Measurements from ENCODE around the gene JAKMIP1. TPM values are rescaled to one million over a fixed set of nuclear protein-coding genes. Genes with fewer than 3 reads are reported as not detected.

JAKMIP1 gene
- total RNA-seq, 1 donor, result 1.4 TPM

DNA sequence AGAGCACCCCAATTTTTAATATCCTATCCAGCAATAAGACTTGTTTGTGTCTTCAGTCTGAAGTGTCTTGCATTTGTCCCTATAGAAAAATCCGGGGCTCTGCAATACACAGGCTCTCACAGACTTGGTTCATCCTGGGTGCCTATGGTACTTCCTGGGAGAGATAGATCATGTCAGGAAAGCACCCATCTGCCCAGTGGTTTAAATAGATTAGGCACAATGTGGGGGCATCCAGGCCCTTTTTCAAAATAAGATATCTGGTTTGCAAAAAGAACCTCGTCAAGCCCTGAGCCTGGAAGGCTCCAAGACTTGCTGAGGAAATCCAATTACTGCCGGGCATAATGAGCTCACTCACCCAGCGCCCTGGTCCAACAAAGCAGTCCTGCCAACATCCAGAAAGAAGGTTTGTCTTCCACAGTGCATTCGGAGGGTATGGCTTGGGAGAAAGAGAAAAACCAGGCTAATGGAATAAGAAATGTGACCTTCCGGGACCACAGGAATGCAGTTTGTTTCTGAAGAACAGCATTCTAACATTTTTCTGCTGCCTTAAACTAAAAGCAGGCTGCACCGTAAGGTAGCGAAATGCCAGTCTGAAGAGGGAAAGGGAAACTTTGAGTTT, 11.6 kb downstream of the JAKMIP1 start:
- H3K9me3 ChIP-seq (ENCODE audit: low read depth, low read length), result no peaks in the 10 kb centered on the region
- no peaks in the 10 kb centered on the region for H3K27me3 ChIP-seq (ENCODE audit: insufficient read depth, low read length)
- H3K4me3 ChIP-seq (ENCODE audit: low read length), result no peak overlapping the region
- peaks cover 4% of the 10 kb centered on the region for H3K4me1 ChIP-seq (ENCODE audit: insufficient read depth, low read length)

DNA sequence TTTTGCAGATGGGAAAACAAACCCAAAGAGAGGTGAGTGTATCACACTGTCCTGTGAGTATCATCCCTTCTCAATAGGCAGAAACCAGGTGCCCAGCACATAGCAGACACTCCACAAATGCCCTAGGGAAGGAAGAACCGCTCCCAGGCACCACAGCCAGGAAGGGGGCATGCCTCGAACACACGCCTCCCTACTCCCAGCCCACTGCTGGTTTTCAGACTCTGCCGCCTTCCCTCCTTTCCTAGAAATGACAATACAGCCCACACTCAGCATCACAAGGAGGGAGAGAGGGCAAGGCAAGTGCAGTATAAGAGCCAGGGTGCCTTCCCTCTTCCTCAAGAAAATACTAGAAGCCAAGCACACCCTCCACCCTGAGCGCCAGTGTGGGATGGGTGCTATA, 16.2 kb downstream of the JAKMIP1 start:
- no peak overlapping the region for H3K4me3 ChIP-seq (ENCODE audit: low read length)
- H3K9me3 ChIP-seq (ENCODE audit: low read depth, low read length), result no peaks in the 10 kb centered on the region
- no peaks in the 10 kb centered on the region for H3K27me3 ChIP-seq (ENCODE audit: insufficient read depth, low read length)
- H3K4me1 ChIP-seq (ENCODE audit: insufficient read depth, low read length), result peaks cover 38% of the 10 kb centered on the region

DNA sequence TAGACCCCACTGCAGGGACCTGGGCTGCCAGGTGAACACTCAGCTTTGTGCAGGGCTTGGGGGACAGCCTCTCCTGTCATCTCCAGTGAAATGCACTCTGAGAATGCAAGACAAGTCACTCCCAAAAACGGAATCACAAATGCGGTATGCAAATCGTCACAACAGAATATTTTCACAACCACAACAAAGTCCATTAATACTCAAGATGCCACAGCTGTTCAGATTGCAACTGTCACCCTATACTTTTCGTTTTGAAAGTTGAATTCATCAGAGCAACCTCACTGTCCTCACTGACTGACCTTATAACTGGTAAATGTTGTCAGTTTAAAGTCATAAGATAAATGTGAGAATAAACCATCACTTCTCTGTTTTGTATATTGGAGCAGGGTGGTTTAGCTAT, 16.6 kb downstream of the JAKMIP1 start:
- Histone ChIP-seq H3K4me3 (ENCODE audit: low read length) (no peak overlapping the region), H3K27me3 (ENCODE audit: insufficient read depth, low read length) (no peaks in the 10 kb centered on the region), H3K4me1 (ENCODE audit: insufficient read depth, low read length) (peaks cover 41% of the 10 kb centered on the region), H3K9me3 (ENCODE audit: low read depth, low read length) (no peaks in the 10 kb centered on the region)

DNA sequence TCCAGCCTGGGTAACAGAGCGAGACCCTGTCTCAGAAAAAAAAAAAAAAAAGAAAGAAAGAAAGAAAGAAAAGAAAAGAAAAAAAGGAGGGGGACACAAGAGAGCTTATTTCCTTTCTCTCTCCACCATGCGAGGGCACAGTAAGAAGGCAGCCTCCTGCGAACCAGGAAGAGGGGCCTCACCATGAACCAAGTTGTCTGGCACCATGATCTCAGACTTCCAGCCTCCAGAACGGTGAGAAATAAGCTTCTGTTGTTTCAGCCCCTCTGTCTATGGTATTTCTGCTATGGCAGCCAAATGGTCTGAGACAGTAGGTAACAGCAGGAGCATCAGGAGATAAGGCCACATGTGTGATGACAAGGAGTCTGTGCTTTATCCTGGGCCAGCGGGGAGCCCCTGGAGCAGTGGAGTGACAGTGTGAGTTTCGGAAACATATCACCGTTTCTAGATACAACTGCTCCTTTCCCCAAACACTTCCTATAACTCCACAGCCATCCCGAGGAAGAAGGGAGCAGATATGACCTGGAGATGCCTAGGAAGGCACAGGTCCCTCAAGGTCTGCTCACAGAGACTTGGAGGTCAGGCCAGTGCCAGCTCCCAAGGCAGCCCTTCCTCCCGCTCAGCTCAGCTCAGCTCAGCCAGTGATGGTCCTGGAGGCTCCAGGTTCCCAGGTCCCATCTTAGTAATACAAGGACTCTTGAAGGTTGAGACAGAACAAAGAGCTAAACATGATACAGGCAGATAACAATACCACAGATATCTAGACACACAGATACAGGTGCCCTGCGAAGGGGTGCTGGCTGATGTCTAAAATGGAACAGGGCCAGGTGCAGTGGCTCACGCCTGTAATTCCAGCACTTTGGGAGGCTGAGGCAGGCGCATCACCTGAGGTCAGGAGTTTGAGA, 17.7 kb downstream of the JAKMIP1 start:
- no peaks in the 10 kb centered on the region for H3K27me3 ChIP-seq (ENCODE audit: insufficient read depth, low read length)
- H3K9me3 ChIP-seq (ENCODE audit: low read depth, low read length), result no peaks in the 10 kb centered on the region
- H3K4me1 ChIP-seq (ENCODE audit: insufficient read depth, low read length), result peaks cover 52% of the 10 kb centered on the region
- no peak overlapping the region for H3K4me3 ChIP-seq (ENCODE audit: low read length)

DNA sequence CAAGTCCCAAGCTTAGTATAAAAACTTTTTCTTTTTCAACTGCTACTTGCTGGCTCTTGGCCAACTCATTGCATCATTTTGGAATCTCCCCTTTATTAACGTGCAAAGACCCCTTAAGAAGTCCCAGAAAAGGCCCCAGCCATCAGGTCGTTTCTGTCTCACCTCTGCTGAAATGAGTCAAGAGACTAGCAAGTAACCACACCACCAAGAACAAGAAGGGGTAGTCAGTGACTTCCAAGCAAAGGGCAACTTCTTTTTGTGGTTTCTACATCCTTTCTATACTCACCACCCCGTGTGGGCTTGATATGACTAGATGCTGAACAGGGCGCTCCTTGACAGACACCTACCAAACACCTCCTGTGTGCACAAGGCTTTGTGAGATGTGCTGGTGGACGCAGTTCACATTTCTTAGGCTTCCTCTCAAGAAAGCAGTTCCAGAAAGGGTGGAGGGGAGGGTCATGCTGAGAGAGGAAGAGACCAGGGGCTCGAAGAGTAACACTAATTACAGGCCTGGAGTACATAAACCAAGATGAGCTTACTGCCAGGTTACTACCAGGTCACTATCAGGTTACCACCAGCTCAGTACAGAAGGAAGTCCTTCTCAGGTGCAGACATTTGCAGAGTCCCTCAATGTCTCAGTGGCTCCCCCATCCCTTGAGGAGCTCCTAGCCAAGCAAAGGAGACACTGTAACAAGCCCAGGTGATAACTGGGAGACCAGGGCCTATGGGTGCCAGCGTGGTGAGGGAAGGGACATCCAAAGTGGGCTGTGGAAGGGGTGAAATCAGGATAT, 19.3 kb downstream of the JAKMIP1 start:
- H3K4me3 ChIP-seq (ENCODE audit: low read length), result no peak overlapping the region
- no peaks in the 10 kb centered on the region for H3K27me3 ChIP-seq (ENCODE audit: insufficient read depth, low read length)
- peaks cover 57% of the 10 kb centered on the region for H3K4me1 ChIP-seq (ENCODE audit: insufficient read depth, low read length)
- no peaks in the 10 kb centered on the region for H3K9me3 ChIP-seq (ENCODE audit: low read depth, low read length)

DNA sequence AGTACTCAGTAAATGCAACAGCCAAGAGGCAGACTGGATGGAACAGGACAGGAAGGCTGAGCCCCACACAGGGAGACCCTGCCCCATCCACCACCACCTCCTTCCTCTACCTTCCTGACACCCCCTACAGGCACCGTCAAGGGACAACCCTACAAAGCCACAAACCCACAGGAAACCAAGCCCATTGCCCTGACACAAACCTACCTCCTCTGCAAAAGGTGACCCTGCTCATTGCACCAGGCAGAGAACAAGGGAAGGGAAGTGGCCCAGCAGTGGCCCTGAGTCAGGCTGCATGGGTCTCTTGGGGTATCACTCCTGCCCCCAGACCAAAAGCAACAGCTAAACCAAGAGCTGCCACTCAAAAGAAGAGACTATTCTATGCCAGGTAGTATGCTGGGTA, 21.0 kb downstream of the JAKMIP1 start:
- Histone ChIP-seq H3K9me3 (ENCODE audit: low read depth, low read length) (no peaks in the 10 kb centered on the region), H3K4me3 (ENCODE audit: low read length) (no peak overlapping the region), H3K27me3 (ENCODE audit: insufficient read depth, low read length) (no peaks in the 10 kb centered on the region), H3K4me1 (ENCODE audit: insufficient read depth, low read length) (peaks cover 57% of the 10 kb centered on the region)

DNA sequence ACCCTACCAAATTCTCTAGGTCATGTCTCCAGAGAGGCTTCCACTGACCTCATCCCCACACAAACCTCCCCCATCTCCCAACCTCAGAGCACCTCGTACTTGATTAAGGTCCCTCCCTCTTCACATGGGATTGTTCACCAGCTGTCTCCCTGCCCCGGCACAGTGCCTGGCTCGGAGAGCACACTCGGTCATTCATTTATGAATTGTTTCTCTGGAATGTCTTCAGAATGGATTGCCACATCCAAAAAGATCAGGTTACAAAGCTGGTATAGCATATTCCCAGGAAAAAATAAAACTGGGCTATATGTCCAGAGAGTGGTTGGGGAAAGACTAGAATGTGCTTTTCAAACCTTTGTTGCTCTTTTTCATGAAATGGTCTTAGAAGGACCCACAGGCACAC, 21.6 kb downstream of the JAKMIP1 start:
- Histone ChIP-seq H3K4me3 (ENCODE audit: low read length) (no peak overlapping the region), H3K9me3 (ENCODE audit: low read depth, low read length) (no peaks in the 10 kb centered on the region), H3K27me3 (ENCODE audit: insufficient read depth, low read length) (no peaks in the 10 kb centered on the region), H3K4me1 (ENCODE audit: insufficient read depth, low read length) (peaks cover 54% of the 10 kb centered on the region)

DNA sequence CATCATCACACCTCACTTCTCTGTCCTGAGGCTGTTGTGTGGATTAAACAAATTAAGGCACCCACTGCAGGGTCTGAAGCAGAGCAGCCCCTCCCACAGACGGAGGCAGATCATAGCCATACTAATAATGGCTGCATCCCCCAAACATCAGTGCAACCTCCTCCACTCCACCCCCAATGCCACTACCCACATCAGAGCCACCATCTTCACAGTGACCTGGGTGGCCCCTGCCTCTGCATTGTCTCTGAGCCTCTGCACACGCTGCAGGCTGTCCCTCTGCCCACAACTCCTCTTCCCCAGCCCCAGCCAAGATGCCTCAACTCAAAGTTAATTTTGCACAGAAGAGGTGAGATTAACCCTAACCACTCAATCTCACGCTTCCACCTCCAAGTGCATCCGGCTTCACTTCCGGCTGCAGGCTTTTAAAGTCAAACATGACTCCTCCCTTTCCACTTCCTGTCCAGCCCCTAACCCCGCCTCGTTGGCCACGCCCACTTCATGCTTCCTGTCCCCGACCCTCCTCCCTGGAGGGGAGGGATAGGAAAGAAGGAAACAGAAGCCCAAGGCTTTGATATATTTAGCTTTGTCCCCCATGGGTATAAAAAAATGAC, 22.7 kb downstream of the JAKMIP1 start:
- Histone ChIP-seq H3K4me1 (ENCODE audit: insufficient read depth, low read length) (peaks cover 54% of the 10 kb centered on the region), H3K9me3 (ENCODE audit: low read depth, low read length) (no peaks in the 10 kb centered on the region), H3K27me3 (ENCODE audit: insufficient read depth, low read length) (no peaks in the 10 kb centered on the region), H3K4me3 (ENCODE audit: low read length) (no peak overlapping the region)

DNA sequence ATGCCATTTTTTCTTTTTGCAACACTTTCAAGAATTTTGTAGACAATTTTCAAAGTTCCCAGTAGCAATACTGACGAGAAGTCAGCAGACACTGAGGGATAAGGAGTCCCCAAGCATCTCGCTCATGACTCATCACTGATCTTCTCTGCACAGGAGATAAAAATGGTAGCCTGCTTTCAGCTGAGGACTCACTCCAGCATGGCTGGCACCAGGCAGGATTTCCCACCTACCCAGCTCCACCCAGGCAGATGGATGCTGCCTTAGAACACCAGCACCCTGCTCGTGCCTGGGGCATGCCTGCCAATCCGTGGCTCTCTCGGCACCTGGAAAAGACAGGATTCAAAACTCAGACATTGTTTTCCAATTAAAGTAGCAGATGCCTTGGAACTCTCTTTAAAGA, 24.9 kb downstream of the JAKMIP1 start:
- H3K4me1 ChIP-seq (ENCODE audit: insufficient read depth, low read length), result peaks cover 38% of the 10 kb centered on the region
- no peaks in the 10 kb centered on the region for H3K27me3 ChIP-seq (ENCODE audit: insufficient read depth, low read length)
- H3K9me3 ChIP-seq (ENCODE audit: low read depth, low read length), result no peaks in the 10 kb centered on the region
- no peak overlapping the region for H3K4me3 ChIP-seq (ENCODE audit: low read length)

DNA sequence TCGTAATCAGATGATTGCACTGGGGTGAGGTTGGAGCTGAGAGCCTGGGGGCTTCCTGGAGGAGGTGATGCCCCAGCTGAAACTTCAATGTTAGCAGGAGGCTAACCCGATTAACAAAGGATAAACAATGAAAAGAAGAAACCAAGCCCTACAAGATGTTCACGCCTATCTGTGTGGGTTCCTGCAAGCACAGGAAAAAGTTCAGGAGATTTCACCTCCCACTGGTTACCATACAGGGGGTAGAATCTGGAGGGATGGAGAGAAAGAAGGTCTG, 27.5 kb downstream of the JAKMIP1 start:
- Histone ChIP-seq H3K9me3 (ENCODE audit: low read depth, low read length) (no peaks in the 10 kb centered on the region), H3K4me3 (ENCODE audit: low read length) (no peak overlapping the region), H3K4me1 (ENCODE audit: insufficient read depth, low read length) (peaks cover 17% of the 10 kb centered on the region), H3K27me3 (ENCODE audit: insufficient read depth, low read length) (no peaks in the 10 kb centered on the region)

DNA sequence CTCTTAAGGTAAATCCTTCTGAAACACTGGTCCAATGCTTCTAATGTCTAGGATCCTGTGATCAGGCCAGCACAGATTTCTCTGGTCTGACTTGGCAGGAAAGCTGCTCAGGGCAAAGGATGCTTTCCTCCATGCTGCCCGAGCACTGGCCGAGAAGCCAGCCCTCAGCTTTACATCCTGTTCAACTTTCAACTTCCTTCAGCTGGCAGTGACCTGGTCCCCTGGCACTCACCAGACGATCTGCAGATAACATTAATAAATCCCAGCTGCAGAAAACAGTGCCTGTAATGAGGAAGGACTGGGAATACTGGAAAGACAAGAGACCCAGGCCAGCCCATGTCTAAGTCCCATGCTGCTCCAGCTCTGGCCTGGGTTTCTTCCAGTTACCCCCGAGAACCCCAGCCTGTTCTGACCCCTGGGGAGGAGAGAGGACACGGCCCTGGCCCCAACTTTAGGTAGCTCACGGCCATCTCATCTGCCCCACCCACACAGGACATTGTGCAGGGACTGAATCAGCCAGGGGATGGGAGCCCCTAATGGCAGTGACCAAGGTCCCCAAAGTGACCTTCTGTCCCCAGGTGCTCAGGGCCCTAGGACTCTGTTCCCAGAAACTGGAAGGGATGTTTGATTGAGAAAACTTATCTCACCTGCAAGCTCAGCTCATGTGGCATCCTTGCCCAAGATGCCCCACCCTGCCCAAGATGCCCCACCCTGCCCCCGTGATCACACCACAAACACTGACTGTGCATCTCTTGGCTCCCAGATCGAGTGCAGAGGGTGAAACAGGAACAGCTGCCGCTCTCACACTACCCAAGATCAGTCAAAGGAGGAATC, 28.0 kb downstream of the JAKMIP1 start:
- Histone ChIP-seq H3K9me3 (ENCODE audit: low read depth, low read length) (no peaks in the 10 kb centered on the region), H3K4me3 (ENCODE audit: low read length) (no peak overlapping the region), H3K27me3 (ENCODE audit: insufficient read depth, low read length) (no peaks in the 10 kb centered on the region), H3K4me1 (ENCODE audit: insufficient read depth, low read length) (peaks cover 11% of the 10 kb centered on the region)

DNA sequence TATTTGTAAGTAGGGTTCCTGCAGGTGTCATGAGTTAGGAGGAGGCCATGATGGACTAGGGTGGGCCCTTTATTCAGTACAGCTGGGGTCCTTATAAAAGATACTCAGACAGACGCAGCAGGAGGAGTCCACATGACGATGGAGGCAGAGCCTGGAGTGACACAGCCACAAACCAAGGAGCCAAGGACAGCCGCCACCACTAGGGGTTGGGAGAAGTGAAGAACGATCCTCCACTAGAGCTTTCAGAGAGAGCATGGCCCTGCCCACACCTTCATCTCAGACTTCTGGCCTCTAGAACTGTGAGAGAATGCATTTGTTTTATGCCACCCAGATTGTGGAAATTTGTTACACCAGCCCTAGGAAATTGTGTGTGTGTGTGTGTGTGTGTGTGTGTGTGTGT, 31.1 kb downstream of the JAKMIP1 start:
- no peaks in the 10 kb centered on the region for H3K27me3 ChIP-seq (ENCODE audit: insufficient read depth, low read length)
- no peaks in the 10 kb centered on the region for H3K9me3 ChIP-seq (ENCODE audit: low read depth, low read length)
- no peak overlapping the region for H3K4me3 ChIP-seq (ENCODE audit: low read length)
- H3K4me1 ChIP-seq (ENCODE audit: insufficient read depth, low read length), result peaks cover 9% of the 10 kb centered on the region

DNA sequence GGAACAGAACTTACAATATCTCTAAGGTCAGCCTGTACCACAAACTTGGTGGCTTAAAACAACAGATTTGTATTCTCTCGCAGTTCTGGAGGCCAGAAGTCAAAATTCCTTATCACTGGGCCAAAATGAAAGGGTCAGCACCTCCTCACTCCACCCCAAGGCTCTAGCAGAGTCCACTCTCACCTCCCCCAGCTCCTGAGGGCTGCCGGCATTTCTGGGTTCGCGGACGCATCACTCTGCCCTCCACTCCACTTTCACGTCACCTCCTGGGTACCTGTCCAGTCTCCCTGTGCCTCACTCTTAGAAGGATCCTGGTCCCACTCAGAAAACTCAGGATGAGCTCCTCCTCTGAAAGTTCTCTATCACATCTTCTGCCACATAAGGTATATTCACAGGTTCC, 34.6 kb downstream of the JAKMIP1 start:
- H3K4me3 ChIP-seq (ENCODE audit: low read length), result no peak overlapping the region

DNA sequence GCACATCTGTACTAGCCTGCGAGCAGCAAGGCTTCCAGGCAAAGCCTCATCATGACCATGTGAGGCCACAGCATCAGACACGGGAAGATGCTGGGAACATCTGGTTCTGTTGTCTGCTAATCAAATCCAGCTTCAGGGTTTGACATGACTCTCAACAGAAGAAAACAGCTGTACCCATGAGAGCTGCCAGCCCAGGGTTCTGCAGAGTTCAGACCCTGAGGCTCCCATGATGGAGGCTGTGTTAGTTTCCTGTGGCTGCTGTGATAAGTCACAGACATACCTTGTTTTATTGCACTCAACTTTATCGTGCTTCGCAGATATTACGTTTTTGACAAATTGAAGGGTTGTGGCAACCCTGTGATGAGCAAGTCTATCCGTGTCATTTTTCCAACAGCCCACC, 37.5 kb downstream of the JAKMIP1 start:
- no peak overlapping the region for H3K4me3 ChIP-seq (ENCODE audit: low read length)
- H3K4me1 ChIP-seq (ENCODE audit: insufficient read depth, low read length), result no peaks in the 10 kb centered on the region
- H3K9me3 ChIP-seq (ENCODE audit: low read depth, low read length), result no peaks in the 10 kb centered on the region
- no peaks in the 10 kb centered on the region for H3K27me3 ChIP-seq (ENCODE audit: insufficient read depth, low read length)

More for the DNA sequence above, 34.6 kb downstream of the JAKMIP1 start:
- no peaks in the 10 kb centered on the region for H3K9me3 ChIP-seq (ENCODE audit: low read depth, low read length)
- no peaks in the 10 kb centered on the region for H3K27me3 ChIP-seq (ENCODE audit: insufficient read depth, low read length)
- no peaks in the 10 kb centered on the region for H3K4me1 ChIP-seq (ENCODE audit: insufficient read depth, low read length)
